ENCODE results near the gene RPS14.
A peak's percentile ranks its signal among the peaks of the same experiment; 100 is the strongest.

RPS14 gene

DNA sequence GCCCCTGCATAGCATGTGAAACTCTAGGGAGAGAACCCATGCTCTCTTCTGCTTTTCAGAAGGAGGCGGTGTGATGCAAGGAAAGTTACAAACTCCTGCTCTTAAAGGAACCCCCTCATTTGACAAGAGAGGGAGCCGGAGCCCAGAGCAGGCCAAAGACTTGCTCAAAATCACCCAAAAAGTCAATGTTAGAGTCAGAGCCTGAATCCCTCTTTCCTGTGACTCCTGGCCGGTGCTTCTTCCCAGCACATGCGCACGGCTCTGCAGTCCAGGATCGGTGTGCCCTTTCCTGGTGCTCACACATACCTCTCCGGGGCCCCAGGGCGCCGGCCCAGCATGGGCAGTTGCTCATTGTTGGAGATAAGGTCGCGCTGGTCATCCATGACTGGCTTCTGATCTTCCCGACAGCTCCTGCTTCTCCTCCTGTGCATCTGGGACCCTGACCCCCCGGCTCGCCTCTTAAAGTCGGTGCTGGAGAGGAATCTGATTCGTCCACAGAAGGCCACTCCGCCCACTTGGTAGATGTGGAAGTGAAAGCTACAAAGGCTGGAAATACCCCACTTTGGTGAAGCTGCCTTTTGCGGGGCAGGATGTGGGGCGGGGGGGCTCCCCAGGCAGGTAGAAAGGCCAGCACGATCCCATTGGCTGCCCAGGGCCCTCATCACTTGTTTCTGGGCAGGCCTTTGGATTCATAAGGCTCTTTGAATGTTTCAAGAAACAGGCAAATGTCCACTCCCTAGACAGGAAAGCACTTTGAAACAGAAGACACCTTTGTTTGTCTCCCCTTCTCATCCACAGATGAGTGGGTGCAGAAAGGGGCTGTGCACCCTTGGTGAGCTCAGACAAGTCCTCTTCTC is 37.0 kb downstream of the RPS14 start, which contains the start of gene CD74:
Gene CD74 (minus strand): TSS at position 592 of the 857 bp plus-strand sequence. CDS start 161 bp downstream, at position 431.
- no peak for DNase-seq

DNA sequence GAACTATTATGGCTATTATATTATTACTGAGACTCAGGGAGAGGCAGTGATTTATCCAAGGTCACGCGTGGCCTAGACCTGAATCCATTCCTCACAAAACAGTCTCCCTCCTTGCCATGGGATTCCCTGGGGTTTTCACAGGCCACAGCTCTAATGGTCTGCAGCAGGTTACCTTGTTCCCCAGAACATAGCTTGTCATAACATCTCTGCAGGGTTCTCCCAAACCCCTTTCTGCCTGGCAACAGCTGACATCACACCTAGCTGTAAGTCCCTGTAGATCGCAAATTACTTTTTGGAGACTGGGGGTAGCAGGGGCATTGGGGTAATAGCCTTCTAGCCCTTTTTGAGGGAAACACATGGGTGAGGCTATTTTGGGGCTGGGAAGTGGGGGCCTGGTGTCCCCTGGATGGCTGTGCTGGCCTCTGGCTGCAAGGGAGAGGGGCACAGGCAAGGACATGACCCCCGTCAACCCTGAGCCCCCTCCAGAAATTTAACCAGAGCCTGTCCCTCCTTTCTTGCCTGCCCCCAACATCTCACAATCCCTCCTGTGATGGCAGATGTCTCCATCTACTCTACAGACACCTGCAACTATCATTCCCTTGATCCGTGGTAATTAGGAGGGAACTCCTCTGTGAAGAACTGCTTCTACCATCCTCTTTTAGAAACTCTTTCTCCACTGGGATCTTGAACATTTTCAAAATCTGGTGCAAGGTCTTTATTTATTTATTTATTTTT is 38.1 kb downstream of the RPS14 start:
- DNase-seq = no peak

DNA sequence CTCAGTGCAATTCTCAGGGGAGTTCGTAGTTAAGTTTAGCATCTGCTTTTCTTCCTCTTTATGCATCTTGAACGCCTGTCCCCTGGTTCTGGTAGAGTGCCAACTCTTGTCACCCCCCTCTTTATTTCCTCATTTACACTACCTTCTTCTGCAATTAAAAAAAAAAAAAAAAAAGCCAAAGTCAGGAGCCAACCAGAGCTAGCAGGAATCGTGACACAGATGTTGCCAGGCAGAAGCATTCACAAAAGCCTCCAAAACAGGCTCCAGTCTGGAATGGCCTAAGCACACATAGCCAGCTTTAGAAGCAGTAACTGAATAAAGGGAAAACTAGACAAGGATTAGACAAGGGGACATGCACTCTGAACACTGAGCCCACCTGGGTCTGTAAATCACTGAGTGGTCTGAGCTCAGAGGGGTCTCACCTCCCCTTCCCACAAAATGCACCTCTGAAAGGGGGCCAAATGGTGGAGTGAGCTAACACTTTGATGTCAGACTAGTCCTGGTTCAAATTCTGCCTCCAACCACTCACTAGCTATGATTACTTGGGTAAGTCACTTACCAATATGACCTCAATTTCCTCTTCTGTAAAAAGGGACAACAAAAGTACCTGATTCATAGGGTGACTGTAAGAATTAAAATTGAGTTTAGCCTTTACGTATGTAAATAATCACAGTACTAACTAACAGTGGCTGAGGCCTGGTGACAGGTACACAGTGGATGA is 38.9 kb downstream of the RPS14 start:
- peak; percentile 33 for DNase-seq

DNA sequence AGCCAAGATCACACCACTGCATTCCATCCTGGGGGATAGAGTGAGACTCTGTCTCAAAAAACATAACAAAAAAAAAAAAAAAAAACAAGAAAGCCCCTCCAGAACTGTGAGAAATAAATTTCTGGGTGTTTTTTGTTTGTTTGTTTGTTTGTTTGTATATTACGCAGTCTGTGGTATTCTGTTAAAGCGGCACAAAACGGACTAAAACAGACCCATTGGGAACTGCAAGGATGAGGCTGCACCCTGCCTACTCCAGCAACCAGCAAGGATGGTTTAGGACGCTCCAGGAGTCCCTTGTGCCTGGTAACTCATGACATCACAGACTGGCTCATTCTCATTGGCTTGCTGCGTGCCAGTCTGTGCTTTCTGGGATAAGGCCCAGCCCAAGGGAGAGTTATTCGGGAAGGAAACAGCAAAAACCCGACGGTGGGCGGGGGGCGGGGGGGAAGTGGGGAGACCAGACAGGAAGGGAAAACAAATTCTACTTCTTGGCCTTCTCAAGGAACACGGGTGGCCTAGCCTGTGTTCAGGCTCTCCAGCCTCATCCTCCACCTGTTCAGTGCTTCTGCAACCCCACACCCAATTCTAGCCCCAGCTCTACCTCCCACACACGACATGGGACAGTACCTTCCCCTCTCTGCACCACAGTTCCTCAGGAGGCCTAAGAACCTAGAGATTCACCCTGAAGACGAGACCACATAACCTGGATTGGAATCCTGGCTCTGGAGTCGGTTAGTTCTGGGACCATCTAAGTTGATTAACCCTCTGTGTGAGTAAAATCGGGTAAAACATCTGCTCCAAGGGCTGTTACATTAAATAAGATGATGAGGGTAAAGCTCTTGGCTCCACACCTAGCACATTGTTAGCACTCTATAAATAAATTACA is 39.7 kb downstream of the RPS14 start:
- DNase-seq = peak; percentile 65

DNA sequence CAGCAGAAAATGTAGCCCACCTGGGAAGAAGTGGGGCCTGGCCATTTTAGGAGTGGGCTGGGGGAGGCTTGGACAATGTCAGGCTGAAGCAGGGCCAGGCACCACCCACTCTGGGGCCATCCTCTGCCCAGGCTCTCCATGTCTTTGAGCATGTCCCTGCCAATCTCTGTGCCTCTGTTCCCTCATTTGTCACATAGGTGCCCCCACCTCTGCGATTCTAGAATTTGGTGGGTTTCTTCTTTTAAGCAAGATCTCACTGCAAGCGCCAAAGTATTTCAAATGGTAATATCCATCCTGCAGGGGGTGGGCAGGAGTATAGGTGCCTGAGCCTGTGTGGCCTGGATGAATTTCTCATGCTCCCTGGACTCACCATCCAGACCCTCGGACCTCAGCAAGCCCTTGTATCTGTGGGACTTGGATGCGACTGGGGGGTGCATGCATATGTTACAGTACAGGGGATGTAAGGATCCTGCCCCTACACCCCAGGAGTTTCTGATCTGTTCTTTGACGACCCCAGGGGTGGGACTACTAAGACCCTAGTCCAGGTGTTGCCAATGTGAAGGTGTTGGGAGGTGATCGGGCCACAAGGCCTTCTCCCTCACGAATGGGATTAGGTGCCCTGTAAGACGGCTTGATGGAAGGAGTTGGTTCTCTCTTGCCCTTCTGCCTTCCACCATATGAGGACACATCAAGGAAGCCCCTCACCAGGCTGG is 41.2 kb downstream of the RPS14 start:
- DNase-seq = no peak

DNA sequence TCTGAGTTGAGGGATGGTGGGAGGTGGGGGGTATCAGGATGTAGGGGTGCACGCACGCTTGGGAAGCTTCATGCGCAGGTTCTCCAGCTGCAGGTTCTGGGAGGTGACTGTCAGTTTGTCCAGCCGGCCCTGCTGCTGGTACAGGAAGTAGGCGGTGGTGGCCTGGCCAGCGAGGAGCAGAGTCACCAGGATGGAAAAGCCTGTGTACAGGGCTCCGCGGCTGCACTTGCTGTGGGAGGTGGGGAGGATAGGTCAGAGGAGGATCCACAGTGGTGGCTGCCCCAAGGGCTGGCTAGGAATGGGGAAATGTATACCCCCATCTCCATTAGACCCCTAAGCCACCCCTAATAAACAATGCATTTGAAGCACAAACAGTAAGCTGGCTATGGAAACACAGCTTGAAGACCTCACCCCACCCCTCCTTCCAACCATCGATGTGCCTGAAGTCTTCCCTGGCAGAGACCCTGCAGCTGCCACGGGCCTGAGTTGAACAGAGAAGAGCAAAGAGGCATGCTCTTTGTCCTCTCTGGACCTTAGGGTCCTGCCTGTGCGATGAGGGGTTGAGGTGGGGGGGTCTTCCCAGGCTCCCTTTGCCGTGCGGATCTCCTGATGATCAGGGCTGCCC is 42.3 kb downstream of the RPS14 start:
- no peak for DNase-seq

DNA sequence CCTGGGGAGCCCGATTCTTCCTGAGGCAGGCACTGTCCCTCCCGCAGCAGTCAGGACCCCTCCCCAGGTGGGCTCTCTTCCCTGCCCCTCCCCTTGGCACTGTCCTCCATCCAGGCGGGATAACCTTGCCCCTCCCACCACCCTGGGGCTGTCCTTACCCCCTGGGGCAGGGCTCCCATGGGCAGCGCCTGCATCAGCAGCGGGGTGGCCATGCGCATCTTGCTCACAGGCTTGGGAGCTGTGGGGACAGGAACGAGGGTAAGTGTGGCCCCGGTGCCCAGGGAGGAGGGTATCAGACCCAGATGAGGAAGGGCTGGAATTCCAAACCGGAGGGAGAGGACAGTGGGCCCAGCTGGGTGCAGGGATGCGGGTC is 42.8 kb downstream of the RPS14 start:
- DNase-seq = no peak

DNA sequence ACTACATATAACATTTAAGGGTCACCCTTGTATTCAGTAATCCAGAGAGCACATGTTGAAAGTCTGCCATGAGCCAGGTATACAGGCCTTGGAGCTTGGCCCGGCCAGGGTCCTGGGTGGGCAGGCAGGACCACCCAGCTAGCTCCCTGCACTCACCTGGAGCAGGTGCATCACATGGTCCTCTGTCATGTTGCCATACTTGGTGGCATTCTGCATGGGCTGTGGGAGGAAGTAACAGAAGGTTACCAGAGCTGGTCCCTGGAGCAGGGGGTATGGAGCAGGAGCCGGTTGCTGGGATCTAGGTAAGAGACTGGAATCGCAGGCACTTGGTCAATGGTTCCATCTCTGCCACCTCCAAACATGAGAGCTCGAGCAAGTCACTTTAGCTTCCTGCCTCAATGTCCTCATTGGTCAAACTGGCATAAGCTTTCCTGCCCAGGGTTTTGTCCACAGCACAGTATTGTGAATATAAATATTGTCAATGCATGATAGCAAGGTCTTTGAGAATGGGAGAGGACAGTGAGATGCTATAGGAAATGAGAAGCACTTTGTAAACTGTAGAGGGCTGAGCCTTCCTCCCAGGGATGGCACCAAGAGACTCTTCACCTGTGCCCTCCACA is 43.3 kb downstream of the RPS14 start:
- no peak for DNase-seq

DNA sequence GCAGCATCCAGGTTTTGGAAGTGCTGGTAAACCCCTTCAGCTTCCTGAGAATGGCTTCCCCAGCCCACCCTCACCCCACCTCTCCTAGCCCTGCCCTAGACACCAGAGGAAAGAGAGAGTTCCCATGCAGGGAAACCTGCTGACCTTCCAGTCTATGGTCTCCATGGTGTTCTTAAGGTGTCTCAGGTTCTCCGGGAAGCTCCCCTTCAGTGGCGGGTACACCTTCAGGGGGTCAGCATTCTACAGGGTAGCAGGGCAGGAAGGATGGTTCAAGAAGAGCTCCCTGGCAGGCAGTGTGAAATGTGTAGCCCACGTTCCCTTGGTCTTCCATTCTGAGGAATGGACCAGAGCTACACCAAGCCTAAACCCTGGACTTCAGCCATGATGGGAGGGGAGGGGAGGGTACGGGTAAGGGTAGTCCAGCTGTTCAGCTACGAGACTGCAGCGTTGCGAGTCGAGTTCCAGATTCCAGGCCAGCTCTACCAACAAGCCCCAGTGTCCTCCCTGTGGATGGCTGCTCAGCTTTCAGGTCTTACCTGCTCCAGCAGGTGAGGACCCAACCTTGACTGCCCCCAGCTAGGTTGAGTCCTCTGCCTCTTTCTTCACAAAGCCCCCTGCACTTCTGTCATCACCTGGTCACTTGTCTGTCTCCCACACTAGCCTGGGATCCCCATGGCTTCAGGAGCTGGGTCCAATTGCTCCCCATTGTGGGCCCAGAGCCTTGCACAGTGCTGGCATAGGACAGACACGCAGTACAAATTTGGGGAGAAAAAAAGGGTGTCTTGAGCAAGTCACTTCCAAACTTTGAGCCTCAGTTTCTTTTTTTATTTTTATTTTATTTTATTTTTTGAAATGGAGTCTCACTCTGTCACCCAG is 44.4 kb downstream of the RPS14 start:
- DNase-seq = no peak

DNA sequence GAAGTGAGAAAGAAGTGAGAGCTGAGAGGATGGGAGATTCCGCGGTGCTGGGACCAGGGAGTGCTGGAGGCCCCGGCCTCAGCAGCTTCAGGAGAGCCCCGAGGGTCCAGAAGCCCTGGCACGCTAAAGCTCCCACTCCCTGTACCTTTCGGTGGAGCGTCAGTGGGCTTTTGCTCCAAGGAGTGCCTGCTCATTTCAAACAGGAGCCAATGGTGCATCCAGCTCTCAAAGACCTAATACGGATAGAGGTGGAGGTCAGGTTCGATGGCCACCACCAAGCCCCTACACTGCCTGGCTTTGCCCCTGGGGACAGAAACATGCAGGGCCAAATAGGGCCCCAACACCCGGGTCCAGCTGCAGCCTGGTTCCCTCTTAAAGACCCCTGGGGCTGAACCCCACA is 45.0 kb downstream of the RPS14 start:
- DNase-seq = no peak

DNA sequence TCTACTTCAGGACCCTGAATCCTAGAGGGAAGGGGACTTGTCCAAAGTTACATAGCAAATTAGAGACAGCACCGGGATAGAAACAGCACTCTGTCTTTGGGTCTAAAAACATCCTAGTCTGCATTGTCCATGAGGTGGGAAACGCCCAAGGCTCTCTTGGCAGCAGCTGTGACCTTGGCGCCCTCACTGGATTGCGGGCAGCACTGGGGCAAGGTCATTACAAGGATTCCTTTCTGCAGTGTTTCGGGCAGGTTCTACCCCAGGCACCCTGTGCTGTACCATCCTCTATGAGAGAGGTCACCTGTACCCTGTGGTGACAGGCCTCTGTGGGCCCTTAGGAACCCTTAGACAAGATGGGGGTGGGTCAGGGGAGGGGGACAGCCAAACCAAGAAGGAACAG is 45.4 kb downstream of the RPS14 start:
- no peak for DNase-seq

DNA sequence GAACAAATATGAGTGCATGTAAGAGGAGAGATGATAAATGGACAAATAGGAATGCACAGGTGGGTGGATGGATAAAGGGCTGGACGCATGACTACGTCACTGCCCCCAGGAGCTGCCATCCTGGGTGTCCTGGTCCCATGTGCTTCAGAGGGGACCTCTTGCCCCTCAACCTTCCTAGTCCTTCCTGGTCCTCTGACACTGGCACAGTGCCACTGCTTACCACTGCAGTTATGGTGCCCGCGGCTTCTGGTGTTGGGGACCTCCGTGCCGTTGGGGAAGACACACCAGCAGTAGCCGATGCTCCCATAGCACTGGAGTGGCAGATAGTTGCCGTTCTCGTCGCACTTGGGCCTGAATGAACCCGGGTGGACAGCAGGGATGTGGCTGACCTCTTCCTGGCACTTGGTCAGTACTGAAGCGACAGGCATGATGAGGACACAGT is 46.6 kb downstream of the RPS14 start:
- DNase-seq = no peak

DNA sequence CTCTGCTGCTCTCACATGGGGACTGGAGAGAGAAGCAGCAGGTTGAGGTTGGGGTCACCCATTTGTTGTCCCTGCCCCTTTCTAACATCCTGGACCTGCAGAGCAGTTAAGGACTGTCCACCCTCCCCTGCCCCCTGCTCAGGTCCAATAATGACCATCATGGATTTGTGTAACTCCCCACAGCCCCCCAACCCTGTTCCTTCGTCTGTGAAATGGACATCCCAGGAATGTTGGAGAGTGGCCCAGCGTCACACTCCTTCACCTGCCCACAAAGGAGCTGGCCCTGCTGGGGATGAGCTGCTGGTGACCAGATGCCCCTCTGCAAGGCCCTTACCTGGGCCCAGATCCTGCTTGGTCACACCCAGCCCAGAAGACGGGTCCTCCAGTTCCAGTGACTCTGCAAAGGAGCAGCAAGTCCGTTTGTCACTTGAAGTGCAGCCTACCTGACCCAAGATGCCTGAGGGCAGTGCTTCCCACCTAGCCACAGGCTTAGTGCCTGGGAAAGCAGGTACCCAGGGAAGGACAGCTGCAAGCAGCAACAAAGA is 47.2 kb downstream of the RPS14 start:
- no peak for DNase-seq

DNA sequence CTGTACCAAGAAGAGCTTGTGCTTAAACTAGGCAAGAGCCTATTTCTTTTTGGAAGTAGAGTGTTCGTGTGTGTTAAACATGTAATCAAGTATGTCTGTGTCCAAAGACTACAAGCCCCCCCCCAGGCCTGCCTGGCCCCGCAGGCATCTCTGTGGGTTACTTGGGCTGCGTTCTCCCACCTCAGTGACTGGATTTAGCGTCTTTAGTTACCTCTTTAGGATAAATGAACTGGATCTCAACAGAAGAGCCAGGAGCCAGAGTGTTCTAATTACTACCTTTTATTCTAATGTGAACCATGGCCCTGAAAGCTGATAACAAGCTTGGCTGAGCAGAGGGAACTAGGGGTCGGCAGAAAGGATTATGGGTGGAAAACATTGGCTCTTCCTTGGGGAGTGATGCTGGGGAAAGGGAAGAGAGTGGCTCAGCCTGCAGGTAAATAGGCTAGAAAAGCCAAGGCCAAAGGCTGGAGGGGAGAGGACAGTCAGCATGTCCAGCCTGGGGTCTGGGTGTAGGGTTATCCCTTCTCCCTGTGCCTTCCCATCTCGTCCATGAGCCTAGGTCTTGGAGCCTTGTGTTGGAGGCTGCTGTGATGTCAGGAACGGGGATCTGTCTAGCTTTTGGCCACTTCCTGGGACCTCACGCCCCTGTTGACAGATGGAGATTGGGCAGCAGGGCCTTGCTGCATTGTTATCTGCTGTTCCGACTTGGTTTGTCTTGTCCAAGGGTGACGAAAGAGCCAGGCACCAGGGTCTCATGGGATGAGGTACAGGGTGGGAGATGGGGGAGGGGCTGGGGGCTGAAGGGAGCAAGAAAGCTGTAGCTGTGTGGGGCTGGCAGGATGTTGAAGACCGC is 47.9 kb downstream of the RPS14 start:
- DNase-seq = no peak

DNA sequence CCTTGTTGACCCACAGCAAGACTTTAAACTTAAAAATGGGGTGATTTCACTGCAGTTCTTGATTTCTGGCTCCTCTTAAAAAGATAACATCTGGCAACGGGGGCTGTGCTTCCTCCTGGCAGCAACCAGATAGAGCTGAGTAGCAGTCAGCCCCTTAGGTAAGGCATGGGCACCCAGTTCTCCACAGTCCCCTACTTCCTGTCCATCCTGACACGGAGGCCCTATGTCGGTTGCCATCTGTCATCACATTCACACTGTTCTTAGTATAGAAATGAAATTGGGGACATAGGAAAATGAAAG is 48.5 kb downstream of the RPS14 start:
- DNase-seq = no peak

DNA sequence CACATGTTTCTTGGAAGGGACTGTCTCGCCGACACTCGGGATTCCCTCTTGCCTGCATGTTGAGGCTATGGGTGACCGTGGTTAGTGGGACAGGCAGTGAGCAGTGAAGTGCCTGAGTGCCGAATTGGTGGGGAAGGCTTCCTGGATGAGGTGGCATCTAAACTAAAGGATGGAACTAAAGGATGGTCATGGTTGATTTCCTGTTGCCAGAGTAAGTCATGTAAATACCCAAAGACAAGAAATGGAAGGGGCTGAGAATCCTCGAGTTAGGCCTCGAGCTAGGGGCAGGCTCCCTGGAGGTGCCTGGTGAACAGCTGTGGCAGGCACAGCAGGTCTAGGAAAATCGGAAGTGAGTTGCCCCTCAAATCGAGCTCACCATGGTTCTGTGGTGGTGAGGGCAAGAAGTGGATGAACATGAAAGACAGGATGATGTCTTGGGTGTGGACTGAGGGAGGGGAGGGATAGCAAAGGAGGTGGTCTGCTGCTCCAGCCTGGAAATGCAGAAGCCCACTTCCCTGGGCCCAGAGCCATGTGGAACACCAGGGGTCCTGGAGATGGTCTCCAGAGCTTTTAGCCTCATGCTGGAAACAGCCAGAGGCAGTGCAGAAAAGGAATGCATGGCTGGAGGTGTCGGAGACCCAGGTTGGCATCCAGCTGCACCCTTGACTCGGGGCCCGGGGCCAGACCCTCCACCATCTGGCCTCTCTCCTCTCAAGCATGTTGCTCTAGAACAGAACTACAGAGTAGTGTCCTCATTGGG is 49.0 kb downstream of the RPS14 start:
- DNase-seq = no peak

DNA sequence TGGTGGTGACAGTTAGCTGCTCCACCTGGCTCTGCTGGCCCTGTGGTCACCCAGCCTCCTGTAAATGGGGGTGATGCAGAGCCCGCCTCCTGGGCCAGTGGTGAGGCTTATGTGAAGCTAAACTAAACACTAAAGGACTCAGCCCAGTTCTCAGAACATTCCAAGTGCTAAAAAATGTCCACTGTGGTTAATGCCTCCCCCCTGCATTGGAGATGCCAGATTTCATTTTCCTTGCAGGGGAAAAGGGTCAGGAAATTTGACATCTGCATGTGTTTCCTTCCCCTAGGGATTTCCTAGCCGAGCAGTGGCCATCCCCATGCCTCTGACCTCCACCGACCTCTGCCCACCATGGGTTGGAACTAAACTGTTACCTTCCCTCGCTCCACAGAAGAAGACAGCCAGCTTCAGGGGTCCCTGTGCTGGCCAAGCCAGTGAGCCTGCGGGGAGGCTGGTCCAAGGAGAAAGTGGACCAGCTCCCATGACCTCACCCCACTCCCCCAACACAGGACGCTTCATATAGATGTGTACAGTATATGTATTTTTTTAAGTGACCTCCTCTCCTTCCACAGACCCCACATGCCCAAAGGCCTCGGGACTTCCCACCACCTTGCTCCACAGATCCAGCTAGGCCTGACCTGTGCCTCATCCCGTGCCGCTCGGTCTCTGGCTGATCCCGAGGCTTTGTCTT is 49.9 kb downstream of the RPS14 start:
- no peak for DNase-seq

Measured in NCI-H1105 treated with DMSO at 0.1 percent for 48 hours (cell line).